GM12864 (cell line): ENCODE data around the gene TCF25.

Experiments
- DNase-seq: peaks from one replicate; pipeline ENCODE4 v3.0.0-alpha.2; 2011; ENCODE audit warnings: low read depth
- H3K4me3 ChIP-seq: 2 replicates; pipeline ENCODE4 v1.5.1; 2011; ENCODE audit warnings: mild to moderate bottlenecking, low read depth, low read length, control low read depth
- CTCF ChIP-seq: IDR thresholded peaks from 2 replicates; pipeline ENCODE4 v1.5.1; 2011; ENCODE audit warnings: low read depth, mild to moderate bottlenecking, moderate library complexity, low read length, control low read depth, inconsistent platforms; ENCODE audit errors: missing control alignments

TCF25 gene

GRCh38 chr16:89903908-89904515, 30.6 kb downstream of the TCF25 start:
- TF ChIP-seq CTCF, result no peak
- DNase-seq, result no peak
- no peak overlapping the region for H3K4me3 ChIP-seq

- no peak for TF ChIP-seq CTCF
- H3K4me3 ChIP-seq, result no peak overlapping the region
- no peak for DNase-seq
Measured at GRCh38 chr16:89904606-89905510, 31.5 kb downstream of the TCF25 start.

- no peak overlapping the region for H3K4me3 ChIP-seq
- TF ChIP-seq CTCF, result no peak
- DNase-seq, result no peak
Measured at GRCh38 chr16:89905511-89906139, 32.2 kb downstream of the TCF25 start.

GRCh38 chr16:89906140-89907025, 33.0 kb downstream of the TCF25 start:
- H3K4me3 ChIP-seq, result no peak overlapping the region
- TF ChIP-seq CTCF, result no peak
- no peak for DNase-seq

GRCh38 chr16:89907055-89907814, 33.8 kb downstream of the TCF25 start:
- TF ChIP-seq CTCF, result no peak
- H3K4me3 ChIP-seq, result no peak overlapping the region
- DNase-seq, result no peak

GRCh38 chr16:89908236-89908635, 34.8 kb downstream of the TCF25 start:
- no peak overlapping the region for H3K4me3 ChIP-seq
- no peak for DNase-seq
- TF ChIP-seq CTCF, result no peak
